OCI-LY7 (cell line): ENCODE results near the gene PLXDC2.

Experiments
- CTCF ChIP-seq: fragments of 200-600 bp; sonication (generic); conservative IDR thresholded peaks from 2 replicates; pipeline ENCODE4 v1.5.1; 2014; ENCODE audit warnings: mild to moderate bottlenecking, antibody characterized with exemption, low read length, moderate library complexity, mixed read lengths
- EZH2phosphoT487 ChIP-seq: fragments of 200-600 bp; sonication (generic); IDR thresholded peaks from 2 replicates; pipeline ENCODE4 v1.6.1; 2018; ENCODE audit warnings: low read depth, borderline replicate concordance, mild to moderate bottlenecking, mixed run types, antibody characterized with exemption, low read length, moderate library complexity, mixed read lengths

GRCh38 chr10:19862811-19863515, 46.7 kb downstream of the PLXDC2 start:
- no peak for TF ChIP-seq CTCF
- no peak for TF ChIP-seq EZH2phosphoT487
